HG03039 (cell line): ENCODE results near the gene EOGT.

Experiments used
- ATAC-seq: cut with Tn5 transposase; IDR thresholded peaks from one replicate; pipeline ENCODE4 v1.9.1; 2021; ENCODE audit warnings: mild to moderate bottlenecking, moderate library complexity; ENCODE audit not compliant: unreplicated experiment

Gene EOGT

DNA sequence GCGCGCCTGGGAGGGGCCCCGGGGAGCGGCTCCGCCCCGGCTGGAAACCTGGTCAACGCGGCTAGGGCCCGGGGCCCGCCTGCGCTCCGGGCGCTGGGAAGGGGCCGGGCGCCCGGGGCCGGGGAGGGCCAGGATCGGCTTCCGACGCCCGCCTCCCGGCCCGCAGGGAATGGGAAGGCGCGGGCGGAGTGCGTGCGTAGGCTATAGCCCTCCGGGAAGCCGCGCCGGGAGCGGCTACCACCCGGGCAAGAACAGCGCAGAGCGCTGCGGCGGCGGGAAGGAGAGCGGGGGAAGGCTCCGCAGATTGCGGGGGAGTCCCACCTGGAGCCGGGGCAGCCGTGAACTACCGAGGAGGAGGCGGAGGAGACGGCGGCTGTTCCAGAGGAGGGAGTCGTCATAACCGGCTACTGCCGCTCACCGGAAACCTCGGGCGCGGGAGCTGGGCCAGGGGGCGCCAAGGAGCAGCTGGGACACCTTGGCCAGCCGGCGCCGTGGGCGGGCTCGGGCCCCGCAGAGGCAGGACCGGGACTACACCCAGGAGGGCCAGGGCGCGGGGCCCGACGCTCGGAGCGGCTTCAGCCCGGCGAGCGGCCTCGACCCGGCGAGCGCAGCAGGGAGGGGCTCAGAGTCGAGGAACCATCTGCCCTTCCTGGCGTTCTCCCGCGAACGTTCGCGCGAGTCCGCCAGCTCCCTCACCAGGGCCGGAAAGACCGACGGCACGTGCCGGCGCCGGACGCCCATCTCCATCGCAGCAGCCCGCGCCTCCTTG is at the start of gene EOGT:
EOGT (minus strand) TSS at position 432 of the 769 bp plus-strand sequence. CDS start 3,838 bp downstream, outside the sequence.
- ATAC-seq = peak; percentile 80

DNA sequence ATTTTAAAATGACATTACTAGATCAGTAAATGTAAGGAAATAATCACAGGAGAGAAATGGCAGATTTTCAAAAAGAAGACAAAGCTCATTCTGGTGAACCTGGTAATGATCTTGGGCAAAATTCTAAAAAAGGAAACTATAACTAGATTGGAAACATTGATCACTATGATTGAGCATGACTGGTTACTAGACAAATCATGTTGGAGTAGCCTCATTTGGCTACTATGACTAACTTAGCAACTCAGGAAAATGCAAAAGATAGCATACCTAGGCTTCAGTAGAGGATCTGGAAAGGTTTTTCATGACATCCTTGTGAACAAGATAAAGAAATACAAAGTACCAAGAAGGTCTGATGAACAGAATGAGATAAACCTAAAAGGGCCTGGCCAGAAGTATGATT is 46.2 kb upstream of the EOGT start:
- ATAC-seq = no peak

DNA sequence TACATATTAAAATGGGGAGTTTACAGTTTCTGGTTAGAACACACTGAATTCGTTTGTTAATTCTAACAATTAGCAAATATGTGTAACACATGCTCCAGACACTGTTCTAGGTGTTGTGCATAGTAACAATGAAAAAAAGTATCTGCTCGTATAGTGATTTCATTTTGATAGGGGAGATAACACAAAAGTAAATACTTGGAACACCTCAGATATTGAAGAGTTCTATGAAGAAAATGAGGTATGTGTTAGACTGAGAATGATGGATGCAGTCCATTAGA is 45.4 kb upstream of the EOGT start:
- ATAC-seq = no peak

DNA sequence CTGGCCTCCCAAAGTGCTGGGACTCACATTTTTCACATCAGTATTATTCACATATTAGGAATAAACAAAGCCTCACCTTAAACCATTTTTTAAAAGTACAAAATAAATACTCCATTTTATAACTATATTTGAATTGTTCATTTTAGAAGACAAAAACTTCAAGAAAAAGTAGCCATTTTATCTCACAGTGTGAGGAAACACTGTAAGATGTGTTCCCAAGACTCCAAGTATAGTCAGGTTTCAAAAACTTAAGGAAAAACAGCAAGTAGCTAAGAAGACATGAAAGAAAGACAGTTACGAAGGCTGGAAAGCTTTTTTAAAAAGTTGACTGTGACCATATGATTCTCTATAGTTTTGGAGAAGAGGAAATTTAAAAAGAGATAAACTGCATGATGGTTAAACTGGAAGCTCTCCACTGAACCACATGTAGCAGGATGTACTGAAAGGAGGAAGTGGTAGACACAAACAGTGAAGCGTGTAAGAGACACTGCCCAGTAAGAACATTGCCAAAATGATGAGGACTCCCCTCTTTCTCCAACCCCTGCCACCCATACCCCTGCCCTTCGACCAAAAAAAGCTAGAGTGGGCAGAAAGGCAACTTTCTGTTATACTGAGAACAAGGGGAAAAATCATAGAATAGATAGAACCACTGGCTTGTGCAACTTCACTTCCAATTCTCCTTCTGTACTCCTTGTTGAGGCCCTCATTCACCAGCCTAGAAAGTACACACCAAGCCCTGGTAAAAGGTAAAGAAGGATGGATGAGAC is 44.9 kb upstream of the EOGT start:
- peak; percentile 87 for ATAC-seq

DNA sequence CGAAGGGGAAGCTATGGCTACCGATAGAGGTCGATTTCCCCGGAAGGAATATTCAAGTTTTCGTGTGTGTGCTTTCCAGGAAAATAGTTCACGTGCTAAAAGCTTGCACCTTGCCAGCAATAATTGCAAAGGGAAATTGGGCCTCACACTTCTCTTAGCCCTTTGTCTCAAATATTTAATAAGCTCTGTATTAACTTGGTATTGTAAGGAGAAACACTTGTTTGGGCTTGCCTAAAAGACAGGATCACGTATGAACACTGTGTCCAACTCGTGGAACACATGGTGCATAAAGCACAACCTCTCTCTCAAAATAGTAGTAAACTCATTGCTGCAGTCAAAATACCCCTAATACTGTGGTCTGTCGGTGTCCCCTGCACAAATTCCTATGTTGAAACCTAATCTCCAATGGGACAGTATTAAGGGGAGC is 39.0 kb upstream of the EOGT start:
- ATAC-seq = no peak

DNA sequence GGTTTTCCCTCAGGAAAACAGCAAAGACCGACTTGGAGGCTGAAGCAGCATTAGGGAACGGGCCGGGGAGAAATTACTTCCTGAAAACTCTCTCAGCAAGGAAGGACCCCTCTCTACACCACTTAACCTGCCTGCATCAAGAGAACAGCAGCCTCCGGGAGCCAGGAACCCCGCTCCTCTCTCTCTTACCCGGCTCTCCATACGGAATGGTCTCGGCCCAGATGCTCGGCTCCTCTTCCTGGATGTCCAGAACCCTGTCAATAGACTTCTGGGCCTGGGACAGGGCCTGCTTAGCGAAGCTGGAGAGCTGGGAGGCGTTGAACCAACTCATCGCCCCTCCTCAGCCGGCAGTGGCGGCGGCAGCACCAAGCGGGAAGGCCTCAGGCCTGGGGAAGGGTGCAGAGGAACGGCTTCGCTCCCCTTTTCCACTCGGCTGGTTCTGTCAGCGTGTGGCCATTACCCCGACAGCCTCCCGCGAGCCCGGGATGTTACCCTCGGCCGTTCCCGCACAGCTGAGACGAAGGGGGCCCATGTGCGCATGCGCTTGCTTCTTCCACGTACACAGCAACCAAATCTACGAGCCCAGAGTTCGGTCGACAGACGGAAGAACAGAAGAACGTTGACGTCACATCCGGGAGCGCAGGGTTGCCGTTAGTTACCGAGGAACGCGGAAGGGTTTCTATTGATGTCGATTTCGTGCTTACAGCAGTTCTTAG is 38.4 kb upstream of the EOGT start, which contains the start of gene TMF1:
TMF1 (minus strand) TSS at position 578 of the 716 bp plus-strand sequence; CDS start at position 331, 247 bp downstream.
- peak; percentile 97 for ATAC-seq

DNA sequence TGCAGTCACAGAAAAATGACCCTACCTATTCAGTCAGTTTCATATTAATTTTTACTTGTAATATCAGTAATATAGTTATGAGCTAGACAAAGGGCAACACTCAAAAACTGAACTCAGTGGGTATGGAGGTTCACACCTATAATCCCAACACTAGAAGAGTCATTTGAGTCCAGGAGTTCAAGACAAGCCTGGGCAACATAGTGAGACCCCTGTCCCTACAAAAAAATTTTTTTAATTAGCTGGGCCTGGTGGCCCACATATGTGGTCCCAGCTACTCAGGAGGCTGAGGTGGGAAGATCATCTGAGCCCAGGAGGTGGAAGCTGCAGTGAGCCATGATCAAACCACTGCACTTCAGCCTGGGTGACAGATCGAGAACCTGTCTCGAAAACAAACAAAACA is 35.5 kb upstream of the EOGT start:
- no peak for ATAC-seq

DNA sequence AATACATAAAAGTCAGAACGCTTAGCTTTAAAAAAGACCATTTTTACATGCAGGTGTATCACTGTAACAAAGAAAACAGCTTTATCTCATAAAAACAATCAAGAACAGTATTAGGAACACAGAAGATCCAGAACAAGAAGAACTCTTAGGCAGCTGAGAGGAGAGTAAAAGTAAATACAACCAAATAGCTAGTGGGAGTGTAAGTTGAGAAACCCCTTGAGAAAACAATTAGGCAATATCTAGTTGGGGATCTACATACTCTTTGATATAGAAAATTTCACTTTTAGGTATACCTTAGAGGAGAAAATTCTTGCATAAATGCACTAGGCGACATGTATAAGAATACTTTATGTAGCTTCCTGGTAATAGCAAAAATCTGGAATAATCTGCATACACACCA is 31.1 kb upstream of the EOGT start:
- no peak for ATAC-seq

DNA sequence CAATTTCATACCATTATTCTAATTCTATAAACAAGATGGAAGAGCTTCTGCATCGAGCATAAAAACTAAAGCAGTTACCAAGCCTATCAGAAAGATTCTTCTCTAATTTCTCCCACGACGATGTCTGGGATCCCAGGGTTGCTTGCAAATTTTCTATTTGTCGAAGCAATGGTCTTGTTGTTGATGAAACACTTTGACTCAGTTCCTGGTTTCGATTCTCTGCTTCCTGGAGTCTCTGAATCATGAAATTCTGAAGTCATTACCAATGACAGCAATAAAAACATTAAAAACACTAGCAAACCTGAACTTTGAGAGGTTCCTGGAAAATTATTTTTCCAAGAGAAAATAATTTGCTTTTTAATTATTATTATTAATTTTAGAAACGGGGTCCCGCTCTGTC is 20.0 kb upstream of the EOGT start:
- no peak for ATAC-seq

DNA sequence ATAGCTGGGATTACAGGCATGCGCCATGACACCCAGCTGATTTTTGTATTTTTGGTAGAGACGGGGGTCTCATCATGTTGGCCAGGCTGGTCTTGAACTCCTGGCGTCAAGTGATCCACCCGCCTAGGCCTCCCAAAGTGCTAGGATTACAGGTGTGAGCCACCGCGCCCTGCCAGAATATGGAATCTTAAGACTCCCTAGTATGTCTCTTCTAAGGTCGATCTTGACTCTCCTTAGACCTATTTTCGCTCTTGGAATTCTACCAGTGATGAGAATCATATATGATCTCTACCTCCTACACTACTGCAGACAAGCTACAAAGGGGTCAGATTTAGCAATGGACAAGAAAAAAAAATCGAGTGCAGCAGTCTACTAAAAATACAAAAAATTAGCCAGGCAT is 19.3 kb upstream of the EOGT start:
- no peak for ATAC-seq

DNA sequence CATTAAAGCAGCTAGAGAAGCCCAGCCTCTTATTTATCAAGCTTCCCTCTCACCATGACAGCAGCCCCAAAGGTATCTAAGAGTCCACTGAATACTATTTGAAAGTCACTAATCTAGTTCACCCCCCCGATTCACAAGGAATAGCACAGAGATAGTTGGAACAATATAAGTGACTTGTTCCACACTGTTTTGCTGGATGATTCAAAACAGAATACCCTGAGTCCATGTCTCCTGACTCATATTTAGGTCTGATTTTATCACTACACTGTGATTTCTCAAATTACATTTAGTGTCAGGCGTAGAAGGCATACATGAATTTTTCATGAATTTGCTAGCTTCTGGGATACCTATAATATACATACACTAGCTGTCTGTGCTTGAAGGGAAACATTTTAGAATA is 18.7 kb upstream of the EOGT start:
- ATAC-seq = no peak

DNA sequence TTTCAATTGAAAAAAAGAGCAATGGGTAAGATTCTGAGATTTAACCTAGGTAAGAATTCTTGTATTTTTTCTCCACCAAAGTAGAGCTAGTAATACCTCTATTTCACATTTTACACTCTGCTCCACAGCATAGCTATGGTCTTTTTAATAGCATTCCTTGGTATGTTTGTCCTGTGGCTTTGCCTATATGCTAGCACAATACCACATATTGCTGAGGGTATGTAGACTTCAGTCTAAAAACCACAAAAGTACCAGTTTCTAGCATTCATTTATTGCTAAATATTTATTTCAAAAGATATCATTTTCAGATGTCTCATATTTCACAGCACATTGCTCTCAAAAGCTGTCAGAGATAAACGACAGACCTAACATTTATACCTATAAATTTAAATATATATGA is 18.2 kb upstream of the EOGT start:
- no peak for ATAC-seq

DNA sequence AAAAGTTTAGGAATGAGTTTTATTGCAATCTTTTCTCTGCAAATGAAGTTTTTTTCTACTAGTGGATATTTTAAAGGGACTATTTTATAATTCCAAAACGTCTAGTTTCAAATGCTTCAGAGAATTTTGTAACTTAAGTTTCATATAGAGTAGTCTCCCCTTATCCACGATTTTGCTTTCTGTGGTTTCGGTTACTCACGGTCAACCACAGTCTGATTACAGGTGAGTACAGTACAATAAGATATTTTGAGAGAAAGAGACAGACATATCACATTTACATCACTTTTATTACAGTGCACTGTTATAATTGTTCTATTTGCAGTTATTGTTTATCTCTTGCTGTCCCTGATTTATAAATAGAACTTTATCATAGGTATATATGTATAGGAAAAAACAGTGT is 7.4 kb upstream of the EOGT start:
- no peak for ATAC-seq

DNA sequence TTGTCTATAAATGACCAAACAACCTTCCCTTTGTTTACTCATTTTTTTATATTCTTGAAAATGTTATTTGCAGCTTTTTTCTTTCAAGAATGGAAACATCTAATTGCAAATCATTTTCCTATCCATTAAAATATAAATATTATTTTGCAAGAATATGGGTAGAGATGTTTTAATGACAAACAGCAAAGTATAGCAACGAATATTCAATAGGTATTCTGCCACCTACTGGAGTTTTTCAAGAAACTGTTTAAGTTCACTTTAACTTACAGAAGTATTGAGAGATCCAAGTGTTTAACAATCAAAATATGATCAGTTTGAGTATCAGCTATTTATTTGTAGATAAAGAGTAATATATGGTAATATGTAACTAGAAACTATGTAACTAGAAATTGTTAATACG is 6.9 kb upstream of the EOGT start:
- ATAC-seq = no peak

DNA sequence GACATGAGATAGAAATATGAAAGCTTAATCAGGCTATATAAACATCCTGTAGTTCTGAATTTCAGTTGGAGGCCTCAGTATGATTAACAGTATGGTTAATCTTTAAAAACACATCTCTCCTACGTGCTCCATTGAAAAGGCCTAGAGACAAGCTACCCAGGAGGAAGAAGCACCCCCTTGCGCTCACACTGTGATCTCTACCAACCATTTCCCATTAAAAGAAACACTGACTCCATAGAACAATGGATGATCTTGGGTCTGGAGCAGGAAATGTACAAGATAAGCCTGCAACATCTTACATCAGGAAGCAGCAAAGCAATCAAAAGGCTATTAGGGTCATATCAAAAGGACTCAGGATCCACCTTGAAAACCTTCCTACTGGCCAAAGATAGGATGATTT is 3.4 kb upstream of the EOGT start:
- no peak for ATAC-seq

DNA sequence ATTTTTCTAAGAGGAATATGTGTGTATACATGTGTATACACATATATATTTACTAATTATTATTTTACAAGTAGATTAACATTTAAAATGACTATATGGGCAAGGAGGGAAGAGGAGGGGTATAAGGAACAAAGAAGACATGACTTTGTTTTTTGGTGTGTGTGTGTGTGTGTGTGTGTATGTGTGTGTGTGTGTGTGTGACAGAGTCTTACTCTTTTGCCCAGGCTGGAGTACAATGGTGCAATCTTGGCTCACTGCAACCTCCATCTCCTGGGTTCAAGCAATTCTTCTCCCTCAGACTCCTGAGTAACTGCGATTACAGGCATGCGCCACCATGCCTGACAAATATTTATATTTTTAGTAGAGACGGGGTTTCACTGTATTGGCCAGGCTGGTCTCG is 2.6 kb upstream of the EOGT start:
- no peak for ATAC-seq

DNA sequence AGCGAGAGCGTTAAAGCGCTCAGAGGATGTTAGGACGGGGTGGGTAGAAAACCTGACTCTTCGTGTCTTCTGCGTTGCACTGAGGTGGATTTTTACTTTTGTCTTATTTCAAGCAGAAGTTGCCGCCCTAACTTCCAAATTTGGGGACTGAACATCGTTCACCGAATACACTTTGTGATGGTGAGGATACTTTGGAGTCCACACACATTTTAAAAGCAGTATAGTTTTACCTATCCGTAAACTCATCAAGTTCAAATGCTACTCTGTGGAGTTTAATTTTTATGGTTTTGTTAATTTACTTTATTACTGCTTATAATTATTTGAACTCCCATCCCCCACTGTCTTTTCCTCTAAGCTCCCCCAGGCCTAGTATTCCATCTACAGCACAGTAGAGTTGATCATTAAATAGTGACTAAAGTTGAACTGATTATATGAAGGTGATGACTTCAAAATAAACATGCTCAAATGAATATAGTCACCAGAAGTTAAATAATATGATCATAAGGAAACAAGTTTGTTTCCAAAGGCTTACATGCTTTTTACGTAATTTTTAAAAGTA is 617 bp upstream of the EOGT start:
- no peak for ATAC-seq

DNA sequence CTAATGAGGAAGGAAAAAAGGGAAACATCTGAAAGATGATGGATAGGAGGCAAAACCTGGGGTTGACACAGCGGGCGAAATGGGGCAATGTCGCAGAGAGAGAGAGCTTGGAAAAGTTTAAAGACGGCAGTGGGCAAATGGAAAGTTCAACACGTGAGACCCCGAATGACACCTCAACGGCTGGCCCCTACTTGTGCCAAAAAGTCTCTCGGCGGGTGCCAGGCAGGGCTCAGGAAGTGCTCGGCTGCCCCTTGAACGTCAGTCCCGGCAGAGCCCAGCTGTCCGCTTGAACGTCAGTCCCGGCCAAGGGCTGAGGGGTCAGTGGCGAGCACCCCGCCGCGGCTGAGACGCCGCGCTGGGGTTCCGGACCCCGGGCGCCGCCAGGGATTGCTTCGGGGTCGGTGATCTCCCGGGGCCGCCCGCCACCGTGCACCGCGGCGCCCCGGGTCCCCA is 658 bp downstream of the EOGT start:
- ATAC-seq = peak; percentile 37

DNA sequence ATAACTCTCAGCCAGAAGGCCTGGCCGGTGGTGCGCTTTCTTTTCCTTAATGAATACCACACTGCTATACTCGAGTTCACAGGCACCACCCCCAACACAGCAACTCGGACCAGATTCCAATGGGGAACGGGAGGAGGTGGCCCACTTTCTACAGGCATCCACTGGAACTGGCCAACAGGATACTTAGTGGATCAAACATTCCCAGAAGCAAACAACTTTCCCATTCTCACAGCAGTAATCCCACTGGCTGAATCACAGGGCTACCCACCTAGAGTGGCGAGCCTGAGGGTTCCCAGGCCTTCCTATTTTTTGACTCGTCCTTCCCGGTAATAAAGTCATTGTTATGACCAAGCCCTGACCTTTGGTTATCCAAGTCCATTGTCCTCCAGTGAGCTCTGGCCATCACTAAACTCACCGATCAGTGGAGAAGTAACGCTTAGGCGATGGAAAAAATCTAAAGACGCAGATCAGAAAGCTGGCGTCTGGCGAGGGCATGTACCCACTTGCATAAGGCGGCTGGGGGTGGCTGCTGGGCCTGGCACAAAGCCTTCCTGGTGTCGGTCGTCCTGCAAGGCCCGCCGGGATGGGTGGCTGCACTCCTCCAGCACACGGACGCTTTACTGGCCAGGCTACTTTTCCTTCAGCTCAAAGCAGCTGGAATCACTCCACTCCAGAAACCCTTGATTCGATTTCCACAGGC is 1.2 kb downstream of the EOGT start:
- ATAC-seq = no peak

DNA sequence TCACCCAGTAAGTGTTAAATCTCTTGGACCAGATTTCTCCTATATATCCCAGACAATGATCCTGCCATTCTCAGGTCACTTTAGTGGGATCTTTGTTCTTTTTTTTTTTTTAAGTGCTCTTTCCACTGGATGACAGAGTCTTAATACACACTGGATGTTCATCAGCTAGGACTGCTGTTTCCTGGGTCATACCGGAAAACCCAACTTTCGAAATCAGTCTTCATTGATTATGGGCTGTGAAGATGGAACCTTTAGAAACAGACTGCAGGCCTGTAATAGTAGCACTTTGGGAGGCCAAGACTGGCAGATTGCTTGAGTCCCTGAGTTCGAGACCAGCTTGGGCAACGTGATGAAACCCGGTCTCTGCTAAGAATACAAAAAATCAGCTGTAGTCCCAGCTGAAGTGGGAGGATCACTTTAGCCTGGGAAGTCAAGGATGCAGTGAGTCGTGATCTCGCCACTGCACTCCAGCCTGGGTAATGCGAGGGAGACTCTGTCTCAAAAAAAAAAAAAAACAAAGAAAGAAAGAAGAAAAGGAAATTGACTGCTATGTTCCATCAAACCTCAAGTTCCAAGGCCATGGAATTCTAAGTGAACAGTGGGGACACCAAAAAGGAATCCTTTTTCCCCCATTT is 2.3 kb downstream of the EOGT start:
- ATAC-seq = no peak
